HepG2 (cell line): ENCODE measurements around the gene TM4SF18. TPM values are rescaled to one million over a fixed set of nuclear protein-coding genes. Genes with fewer than 3 reads are reported as not detected.
A peak's percentile ranks its signal among the peaks of the same experiment; 100 is the strongest.

Experiments
- CCDC6 ChIP-seq: sonication (generic); formaldehyde crosslinking; IDR thresholded peaks from 2 replicates; pipeline ENCODE4 v1.8.1; 2022; ENCODE audit warnings: mild to moderate bottlenecking, missing genetic modification reagents, moderate library complexity
- CENPBD1 ChIP-seq: sonication (generic); formaldehyde crosslinking; IDR thresholded peaks from 2 replicates; pipeline ENCODE4 v1.8.0; 2022; ENCODE audit warnings: missing genetic modification reagents, low read depth, mild to moderate bottlenecking, borderline replicate concordance
- EHMT2 ChIP-seq: fragments of 200-600 bp; sonication (generic); IDR thresholded peaks from 2 replicates; pipeline ENCODE4 v1.7.0; 2017; ENCODE audit warnings: antibody characterized with exemption, low read depth, low read length, borderline replicate concordance
- GMEB2 ChIP-seq: IDR thresholded peaks from 2 replicates; pipeline ENCODE4 v1.6.1; 2016; ENCODE audit warnings: missing biosample characterization, missing genetic modification reagents, low read depth
- HNF1B ChIP-seq: sonication (generic); formaldehyde crosslinking; IDR thresholded peaks from 2 replicates; pipeline ENCODE4 v1.5.1; 2020; ENCODE audit warnings: mild to moderate bottlenecking, moderate library complexity, missing genetic modification reagents
- MAZ ChIP-seq, 2 experiments: sonication (generic) in 1 of 2; formaldehyde crosslinking in 1 of 2; IDR thresholded peaks; 2 replicates each; pipeline versions ENCODE4 v1.5.0 to v1.6.1; 2012 to 2020; ENCODE audit warnings: low read depth in 2 of 2, mild to moderate bottlenecking in 2 of 2, borderline replicate concordance in 1 of 2, improper control_type of control experiment in 1 of 2, low read length in 1 of 2, missing genetic modification reagents in 1 of 2, moderate library complexity in 1 of 2
- MLLT10 ChIP-seq: sonication (generic); formaldehyde crosslinking; IDR thresholded peaks from 2 replicates; pipeline ENCODE4 v1.4.0; 2020; ENCODE audit warnings: missing genetic modification reagents
- PAXIP1 ChIP-seq: sonication (generic); formaldehyde crosslinking; conservative IDR thresholded peaks from 2 replicates; pipeline ENCODE4 v1.4.0; 2020; ENCODE audit warnings: mild to moderate bottlenecking, missing genetic modification reagents, moderate library complexity
- RXRB ChIP-seq: IDR thresholded peaks from 2 replicates; pipeline ENCODE4 v1.6.1; 2016; ENCODE audit warnings: borderline replicate concordance, missing genetic modification reagents, missing compliant biosample characterization
- SIX1 ChIP-seq: sonication (generic); formaldehyde crosslinking; IDR thresholded peaks from 2 replicates; pipeline ENCODE4 v1.4.0; 2020; ENCODE audit warnings: missing genetic modification reagents, borderline replicate concordance
- YEATS2 ChIP-seq: sonication (generic); formaldehyde crosslinking; IDR thresholded peaks from 2 replicates; pipeline ENCODE4 v1.4.0; 2020; ENCODE audit warnings: missing genetic modification reagents, borderline replicate concordance
- ZNF513 ChIP-seq: sonication (generic); formaldehyde crosslinking; conservative IDR thresholded peaks from 2 replicates; pipeline ENCODE4 v1.5.0; 2020; ENCODE audit warnings: missing genetic modification reagents
- ZNF644 ChIP-seq: IDR thresholded peaks from 2 replicates; pipeline ENCODE4 v1.6.1; 2016; ENCODE audit warnings: low read depth
- ZNF781 ChIP-seq: sonication (generic); formaldehyde crosslinking; IDR thresholded peaks from 2 replicates; pipeline ENCODE4 v1.5.1; 2020; ENCODE audit warnings: borderline replicate concordance, mild to moderate bottlenecking, missing genetic modification reagents; ENCODE audit errors: not compliant biosample characterization
- ZNF816 ChIP-seq: sonication (generic); formaldehyde crosslinking; IDR thresholded peaks from 2 replicates; pipeline ENCODE4 v1.8.0; 2022; ENCODE audit warnings: missing genetic modification reagents, mild to moderate bottlenecking, borderline replicate concordance
- ZSCAN5A ChIP-seq: sonication (generic); formaldehyde crosslinking; IDR thresholded peaks from 2 replicates; pipeline ENCODE4 v1.8.0; 2022; ENCODE audit warnings: mild to moderate bottlenecking, missing genetic modification reagents, borderline replicate concordance
- polyA plus RNA-seq, 8 experiments: library from polyadenylated mRNA; depleted of rRNA in 3 of 8; stranded (reverse) in 7 of 8; unstranded in 1 of 8; fragments of >200 nt; fragmentation: Illumina TruSeq in 4 of 8; extraction: Trizol in 4 of 8; gene quantifications; 2 replicates each; pipeline versions ENCODE4 v1.2.1 to v1.2.3, GENCODE V29; 2011 to 2016; ENCODE audit warnings: low read depth in 4 of 8, missing spikeins in 1 of 8, mixed read lengths in 1 of 8; ENCODE audit not compliant: insufficient read depth in 1 of 8
- total RNA-seq, 5 experiments: library from RNA; depleted of rRNA; stranded (reverse); fragments of >200 nt; fragmentation: Illumina TruSeq; extraction: Trizol; gene quantifications; 2 replicates each; pipeline ENCODE4 v1.2.3, GENCODE V29; 2016; ENCODE audit warnings: low read depth in 1 of 5

TM4SF18 gene
- total and polyA plus RNA-seq, 2 of the 13 experiments (the other 11 are each of a cell fraction or from before 2014, with no cell fraction given), result 0.15 TPM; not detected in 1

GRCh38 chr3:149299938-149300801, 33.3 kb downstream of the TM4SF18 start (continued):
- peak; percentile 64; the same call in 1 of the 2 replicates for TF ChIP-seq CCDC6
- peak; percentile 67; the same call in 1 of the 2 replicates for TF ChIP-seq HNF1B
- no peak for TF ChIP-seq MAZ (IDR thresholded peaks at IDR 0.05; ENCODE audit: borderline replicate concordance, low read depth, low read length)
- TF ChIP-seq MAZ (CRISPR knock-in tag; IDR thresholded peaks at IDR 0.05; ENCODE audit: low read depth), result no peak
- TF ChIP-seq CENPBD1 (CRISPR knock-in tag), result no peak
- TF ChIP-seq PAXIP1 (CRISPR knock-in tag), result peak; percentile 66
- TF ChIP-seq RXRB (CRISPR knock-in tag), result peak; percentile 92
- no peak for TF ChIP-seq MLLT10
- TF ChIP-seq ZNF816 (CRISPR knock-in tag), result 0 out of 2 replicates have a peak, but pooled peaks have one; percentile 37
- TF ChIP-seq GMEB2, result no peak
- TF ChIP-seq ZNF513, result no peak
- peak; percentile 48 for TF ChIP-seq ZNF781 (CRISPR knock-in tag)
- peak; percentile 24; the same call in 1 of the 2 replicates for TF ChIP-seq YEATS2
- TF ChIP-seq EHMT2, result peak; percentile 54; the same call in 1 of the 2 replicates
- TF ChIP-seq ZSCAN5A (CRISPR knock-in tag), result no peak
- peak; percentile 96 for TF ChIP-seq ZNF644
- TF ChIP-seq SIX1, result 0 out of 2 replicates have a peak, but pooled peaks have one; percentile 42
